ENCODE data around the gene EMP2.

EMP2 gene

GRCh38 chr16:10502776-10503175 lies 77.6 kb downstream of the EMP2 start:
- no peak for TF ChIP-seq CTCF (IDR thresholded peaks at IDR 0.05; ENCODE audit: low read length, missing control alignments)
- no peak overlapping the region for H3K4me3 ChIP-seq (replicated peaks; ENCODE audit: low read depth, low read length)

GRCh38 chr16:10501016-10501607 lies 79.3 kb downstream of the EMP2 start:
- TF ChIP-seq CTCF (IDR thresholded peaks at IDR 0.05; ENCODE audit: low read length, missing control alignments), result no peak
- DNase-seq (ENCODE audit: low read depth), result no peak
- no peak overlapping the region for H3K4me3 ChIP-seq (replicated peaks; ENCODE audit: low read depth, low read length)

More at GRCh38 chr16:10502776-10503175, 77.6 kb downstream of the EMP2 start:
- DNase-seq (ENCODE audit: low read depth), result no peak

- no peak overlapping the region for H3K4me3 ChIP-seq (replicated peaks; ENCODE audit: low read depth, low read length)
- TF ChIP-seq CTCF (IDR thresholded peaks at IDR 0.05; ENCODE audit: low read length, missing control alignments), result no peak
- DNase-seq (ENCODE audit: low read depth), result no peak
Measured at GRCh38 chr16:10500582-10500981, 79.8 kb downstream of the EMP2 start.

- no peak for TF ChIP-seq CTCF (IDR thresholded peaks at IDR 0.05; ENCODE audit: low read length, missing control alignments)
- DNase-seq (ENCODE audit: low read depth), result no peak
- no peak overlapping the region for H3K4me3 ChIP-seq (replicated peaks; ENCODE audit: low read depth, low read length)
Measured at GRCh38 chr16:10497132-10498101, 83.0 kb downstream of the EMP2 start.

- no peak for DNase-seq (ENCODE audit: low read depth)
- TF ChIP-seq CTCF (IDR thresholded peaks at IDR 0.05; ENCODE audit: low read length, missing control alignments), result no peak
- H3K4me3 ChIP-seq (replicated peaks; ENCODE audit: low read depth, low read length), result no peak overlapping the region
Measured at GRCh38 chr16:10495031-10495345, 85.4 kb downstream of the EMP2 start.

- no peak for TF ChIP-seq CTCF (IDR thresholded peaks at IDR 0.05; ENCODE audit: low read length, missing control alignments)
- no peak for DNase-seq (ENCODE audit: low read depth)
- no peak overlapping the region for H3K4me3 ChIP-seq (replicated peaks; ENCODE audit: low read depth, low read length)
Measured at GRCh38 chr16:10494343-10495030, 85.9 kb downstream of the EMP2 start.
